ENCODE measurements around the gene NME4. TPM values are rescaled to one million over a fixed set of nuclear protein-coding genes. Genes with fewer than 3 reads are reported as not detected.

NME4 gene
- total and polyA plus RNA-seq, 2 donors (not counting 1 experiment from before 2014, with no cell fraction given): 48.7 to 61.9 TPM

DNA sequence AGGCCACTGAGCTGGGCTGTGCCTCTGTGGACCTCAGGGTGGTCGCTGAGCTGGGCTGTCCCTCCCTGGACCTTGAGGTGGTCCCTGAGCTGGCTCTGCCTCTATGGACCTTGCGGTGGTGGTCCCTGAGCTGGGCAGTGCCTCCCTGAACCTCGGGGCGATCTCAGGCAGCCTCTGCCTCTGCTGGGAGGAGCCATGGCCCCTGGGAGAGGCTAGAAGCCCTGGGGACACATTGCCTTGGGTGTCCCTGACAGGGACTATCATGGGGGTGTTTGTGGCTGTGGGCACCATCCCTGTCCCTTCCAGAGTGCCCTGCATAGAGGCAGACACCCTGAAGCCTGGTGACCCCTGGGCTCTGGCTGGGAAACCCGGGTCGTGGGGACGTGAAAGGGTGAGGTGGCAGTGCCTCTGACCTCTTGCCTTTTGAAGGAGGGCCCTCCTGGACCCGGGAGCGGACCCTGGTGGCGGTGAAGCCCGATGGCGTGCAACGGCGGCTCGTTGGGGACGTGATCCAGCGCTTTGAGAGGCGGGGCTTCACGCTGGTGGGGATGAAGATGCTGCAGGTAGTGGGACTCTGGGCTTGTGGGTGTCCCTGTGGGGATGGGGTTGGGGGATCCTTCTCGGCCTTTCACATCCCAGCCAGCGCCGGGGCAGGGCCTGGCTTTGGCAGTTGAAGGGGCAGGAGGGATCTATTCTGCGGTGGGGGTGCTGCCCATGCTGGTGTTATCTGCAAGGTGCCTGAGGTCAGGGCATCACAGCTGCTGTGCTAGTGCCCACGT, 1.8 kb downstream of the NME4 start:
- Mint-ChIP-seq H3K9me3 (ENCODE audit: insufficient read depth) (no peaks in the 10 kb centered on the region), H3K4me1 (peaks cover 27% of the 10 kb centered on the region), H3K4me3 (peak overlapping the region; percentile 67), H3K27ac (peak overlapping the region; percentile 71), H3K27me3 (no peaks in the 10 kb centered on the region)
- Histone ChIP-seq H3K4me3 (ENCODE audit: control extremely low read depth in 1 of 5, extremely low read depth in 1 of 5, insufficient read depth in 1 of 5, low read depth in 2 of 5, low read length in 4 of 5) (no peak overlapping the region), H3K9me3 (ENCODE audit: control extremely low read depth in 1 of 3, control insufficient read depth in 2 of 3, insufficient read depth in 1 of 3, low read length in 2 of 3) (peaks cover 0 to 6% (median 0%) of the 10 kb centered on the region in 3 donors), H3K4me2 (replicated peaks; ENCODE audit: low read depth, low read length, poor library complexity, severe bottlenecking) (no peak overlapping the region), H3K36me3 (replicated peaks in 1 of 2; ENCODE audit: control extremely low read depth in 1 of 2, control insufficient read depth in 1 of 2, extremely low read depth in 1 of 2, insufficient read depth in 2 of 2, low read length in 1 of 2) (peaks cover 0 to 6% of the 10 kb centered on the region in 2 experiments), H4K20me1 (ENCODE audit: control insufficient read depth, insufficient read depth, low read length, poor library complexity, severe bottlenecking) (peaks cover 7% of the 10 kb centered on the region), H3K4me1 (ENCODE audit: control insufficient read depth in 2 of 2, insufficient read depth in 2 of 2, low read length in 2 of 2) (peaks cover 26 to 39% of the 10 kb centered on the region in 2 donors), H3K79me2 (ENCODE audit: control insufficient read depth, insufficient read depth, low read length) (no peaks in the 10 kb centered on the region), H3K27me3 (replicated peaks in 1 of 4; ENCODE audit: control extremely low read depth in 1 of 4, control insufficient read depth in 3 of 4, insufficient read depth in 4 of 4, low read length in 3 of 4) (no peaks in the 10 kb centered on the region), H3K9ac (ENCODE audit: low read length) (no peak overlapping the region), H3K27ac (ENCODE audit: low read length in 2 of 2) (peak overlapping the region in 1 of 2 donors; percentile 78), H2AFZ (ENCODE audit: insufficient read depth, low read depth, low read length, poor library complexity, severe bottlenecking) (no peak overlapping the region)
- ATAC-seq (ENCODE audit: low read depth) (no peak), DNase-seq (peak; percentile 35)
- intact Hi-C loops (cut with micrococcal nuclease): no loop called here
- TF ChIP-seq, protein P1, sequence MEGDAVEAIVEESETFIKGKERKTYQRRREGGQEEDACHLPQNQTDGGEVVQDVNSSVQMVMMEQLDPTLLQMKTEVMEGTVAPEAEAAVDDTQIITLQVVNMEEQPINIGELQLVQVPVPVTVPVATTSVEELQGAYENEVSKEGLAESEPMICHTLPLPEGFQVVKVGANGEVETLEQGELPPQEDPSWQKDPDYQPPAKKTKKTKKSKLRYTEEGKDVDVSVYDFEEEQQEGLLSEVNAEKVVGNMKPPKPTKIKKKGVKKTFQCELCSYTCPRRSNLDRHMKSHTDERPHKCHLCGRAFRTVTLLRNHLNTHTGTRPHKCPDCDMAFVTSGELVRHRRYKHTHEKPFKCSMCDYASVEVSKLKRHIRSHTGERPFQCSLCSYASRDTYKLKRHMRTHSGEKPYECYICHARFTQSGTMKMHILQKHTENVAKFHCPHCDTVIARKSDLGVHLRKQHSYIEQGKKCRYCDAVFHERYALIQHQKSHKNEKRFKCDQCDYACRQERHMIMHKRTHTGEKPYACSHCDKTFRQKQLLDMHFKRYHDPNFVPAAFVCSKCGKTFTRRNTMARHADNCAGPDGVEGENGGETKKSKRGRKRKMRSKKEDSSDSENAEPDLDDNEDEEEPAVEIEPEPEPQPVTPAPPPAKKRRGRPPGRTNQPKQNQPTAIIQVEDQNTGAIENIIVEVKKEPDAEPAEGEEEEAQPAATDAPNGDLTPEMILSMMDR (IDR thresholded peaks at IDR 0.05): no peak
- TF ChIP-seq EZH2 (IDR thresholded peaks at IDR 0.05; ENCODE audit: borderline replicate concordance, insufficient read depth, low read depth, low read length, poor library complexity, severe bottlenecking): no peak
- WGBS (ENCODE audit: insufficient coverage): 91% methylated on average over 18 of the region's 24 CpGs
- ChIA-PET POLR2A (interaction anchor here (0.6 kb wide), 2 partner anchors 18 to 28 kb away, joined by 3 read pairs; partner anchors contain the start of gene MRPL28), CTCF (no interaction called here)
